Right ventricle myocardium inferior (tissue), 1 donor: ENCODE data around the gene RBM20. TPM values are rescaled to one million over a fixed set of nuclear protein-coding genes. Genes with fewer than 3 reads are reported as not detected.
"Not testable (repeated sequence)": the region's sequence is repeated elsewhere in the genome, so short reads cannot be mapped to it uniquely, and the experiment has no call there.

Experiments
- ATAC-seq: fragments of 200-7000 bp; cut with Tn5 transposase; one replicate; pipeline ENCODE4 v1.9.1; 2020; ENCODE audit warnings: mild to moderate bottlenecking, moderate library complexity
- DNase-seq: peaks from one replicate; pipeline ENCODE4 v3.0.0; 2021; ENCODE audit errors: missing footprints
- intact Hi-C: fragments of 100-400 bp; cut with DNase I; formaldehyde crosslinking; loops from one replicate; pipeline ENCODE4 v1.11.0; 2022
- long read RNA-seq: library from polyadenylated mRNA; unstranded; transcript quantifications from one replicate; pipeline ENCODE4 v2.0.0, GENCODE V29; 2021
- total RNA-seq: library from RNA; stranded (reverse); fragmentation: NEBNext Ultra II Directional; extraction: Animal tissue kit (Norgen Biotek cat#: 25700); gene quantifications from one replicate; pipeline ENCODE4 v1.2.1, GENCODE V29; 2021
- donor health status: DM: no; HTN: yes; CAD: no; lungs with severe emphysema.

Gene RBM20
- 103 TPM for total RNA-seq
- long read RNA-seq, full-length matches to known transcripts: 3 of 60 reads
- long read RNA-seq, partial matches to known transcripts: 48 of 60 reads
- long read RNA-seq, other reads (novel, unspliced or antisense): 9 of 60 reads

DNA sequence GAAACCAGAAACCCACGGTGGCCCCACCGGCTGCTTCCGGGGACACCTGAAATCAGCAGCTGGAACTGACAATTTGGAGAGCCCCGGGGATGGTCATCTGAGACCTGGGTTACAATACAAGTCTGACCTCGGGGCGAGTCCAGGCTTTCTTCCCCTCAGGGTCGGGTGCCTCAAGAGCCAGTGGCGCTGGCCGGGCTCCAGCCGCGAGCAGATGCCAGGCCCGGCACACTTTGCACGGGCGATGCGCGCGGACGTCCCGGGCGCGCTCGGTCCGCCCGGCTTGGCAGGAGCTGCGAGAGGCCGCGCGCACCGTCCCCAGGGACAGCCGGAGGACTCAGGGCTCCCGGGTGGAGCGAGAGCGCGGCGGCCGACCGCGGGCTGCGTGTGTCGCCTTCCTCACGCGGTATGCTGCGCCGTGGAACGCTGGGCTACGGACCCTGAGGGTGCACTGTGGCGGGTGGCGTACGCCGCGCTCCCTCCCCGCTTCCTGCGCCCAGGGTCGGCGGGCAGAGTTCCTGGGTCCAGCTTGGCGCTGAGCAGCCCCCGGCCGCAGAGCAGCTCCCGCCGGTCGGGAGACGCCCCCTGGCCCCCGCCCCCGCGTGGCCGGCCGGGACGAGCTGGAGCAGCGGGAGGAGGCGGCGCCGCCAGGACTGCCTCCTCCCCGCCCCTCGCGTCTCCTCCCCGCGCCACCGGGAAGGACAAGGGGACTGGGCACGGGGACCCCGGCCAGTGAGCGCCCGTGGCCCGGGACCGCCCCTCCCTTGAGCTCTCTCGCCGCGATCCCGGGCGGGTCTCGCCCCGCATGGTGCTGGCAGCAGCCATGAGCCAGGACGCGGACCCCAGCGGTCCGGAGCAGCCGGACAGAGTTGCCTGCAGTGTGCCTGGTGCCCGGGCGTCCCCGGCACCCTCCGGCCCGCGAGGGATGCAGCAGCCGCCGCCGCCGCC lies at the start of gene RBM20:
Gene RBM20 (plus strand): TSS at position 684 of the 945 bp plus-strand sequence. CDS start 119 bp downstream, at position 803.
- DNase-seq: peak; percentile 79
- ATAC-seq: peak; percentile 85
- intact Hi-C loops: loop anchor here (2.0 to 10.0 kb wide), 3 partner anchors 41 to 241 kb away; no protein-coding TSS in a partner anchor

DNA sequence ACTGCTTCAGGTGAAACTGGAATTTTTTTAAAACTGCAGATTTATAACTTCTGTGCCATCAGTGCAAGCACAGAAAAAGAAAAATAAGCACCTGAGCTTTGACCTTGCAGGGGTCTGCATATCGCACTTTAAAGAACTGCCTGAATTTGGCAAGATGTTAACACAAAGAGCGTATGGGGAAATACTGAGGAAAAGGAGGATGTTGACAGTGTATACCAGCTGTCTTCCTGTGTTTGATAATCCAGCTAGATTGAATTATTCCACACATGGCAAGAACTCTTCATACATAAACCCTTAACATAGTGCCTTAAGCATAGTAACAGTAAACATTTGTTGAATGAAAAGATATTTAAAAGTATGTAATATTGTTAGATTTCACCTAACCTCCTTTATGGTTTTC lies 46.7 kb upstream of the RBM20 start:
- DNase-seq (no peak), ATAC-seq (no peak)
- intact Hi-C loops: no loop called here

DNA sequence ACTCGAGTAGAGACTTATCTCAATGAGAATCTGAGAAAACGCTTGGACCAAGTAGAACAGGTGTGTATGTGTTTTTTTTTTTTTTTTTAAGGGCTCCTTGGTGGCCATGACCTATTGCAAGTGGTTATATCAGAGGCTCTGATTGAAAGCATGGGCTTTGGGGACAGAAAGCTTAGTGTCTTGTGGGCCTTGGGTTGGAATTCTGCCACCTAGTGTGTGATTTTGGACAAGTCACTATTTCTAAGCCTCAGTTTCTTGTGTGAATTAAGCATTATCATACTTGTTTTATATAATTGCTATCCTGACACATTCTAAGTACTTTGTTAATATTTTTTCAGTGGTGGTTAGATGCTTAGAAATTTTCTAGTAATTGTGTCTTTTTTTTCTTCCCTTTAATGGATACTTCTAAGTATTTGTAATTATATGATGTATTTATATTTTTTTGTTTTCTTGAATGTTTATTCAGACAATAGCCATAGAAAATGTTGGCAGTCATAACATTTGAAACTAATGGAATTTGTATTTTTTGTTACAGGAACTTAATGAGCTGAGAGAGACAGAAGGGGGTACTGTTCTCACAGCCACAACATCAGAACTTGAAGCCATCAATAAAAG lies 43.5 kb upstream of the RBM20 start:
- ATAC-seq (no peak), DNase-seq (no peak)
- intact Hi-C loops: no loop called here

DNA sequence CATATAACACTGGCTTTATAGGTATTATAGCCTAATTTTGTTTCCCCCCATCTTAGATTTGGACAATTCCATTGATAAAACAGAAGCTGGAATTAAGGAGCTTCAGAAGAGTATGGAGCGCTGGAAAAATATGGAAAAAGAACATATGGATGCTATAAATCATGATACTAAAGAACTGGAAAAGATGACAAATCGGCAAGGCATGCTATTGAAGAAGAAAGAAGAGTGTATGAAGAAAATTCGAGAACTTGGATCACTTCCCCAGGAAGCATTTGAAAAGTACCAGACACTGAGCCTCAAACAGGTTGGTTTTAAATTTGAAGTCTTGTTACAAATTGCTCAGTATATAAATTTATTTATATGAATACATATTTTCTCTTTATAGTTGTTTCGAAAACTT lies 42.6 kb upstream of the RBM20 start:
- intact Hi-C loops: no loop called here
- DNase-seq (no peak), ATAC-seq (no peak)

DNA sequence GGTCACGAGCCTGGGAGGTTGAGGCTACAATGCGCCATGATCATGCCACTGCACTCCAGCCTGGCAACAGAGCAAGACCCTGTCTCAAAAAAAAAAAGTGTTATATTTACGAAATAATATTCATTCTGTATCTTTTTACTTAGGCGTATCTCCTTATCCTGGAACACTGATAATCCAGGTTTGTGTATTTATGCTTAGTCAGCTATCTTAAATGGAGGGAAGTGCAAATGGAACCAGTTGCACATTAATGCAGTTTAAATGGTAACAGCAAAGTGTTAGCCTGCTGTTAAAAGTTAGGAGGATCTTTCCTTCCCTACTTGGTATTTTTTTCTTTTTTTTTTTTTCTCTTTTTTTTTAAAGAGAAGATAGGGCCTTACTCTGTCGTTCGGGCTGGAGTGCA lies 36.0 kb upstream of the RBM20 start:
- DNase-seq: no peak
- no peak for ATAC-seq
- intact Hi-C loops: no loop called here

DNA sequence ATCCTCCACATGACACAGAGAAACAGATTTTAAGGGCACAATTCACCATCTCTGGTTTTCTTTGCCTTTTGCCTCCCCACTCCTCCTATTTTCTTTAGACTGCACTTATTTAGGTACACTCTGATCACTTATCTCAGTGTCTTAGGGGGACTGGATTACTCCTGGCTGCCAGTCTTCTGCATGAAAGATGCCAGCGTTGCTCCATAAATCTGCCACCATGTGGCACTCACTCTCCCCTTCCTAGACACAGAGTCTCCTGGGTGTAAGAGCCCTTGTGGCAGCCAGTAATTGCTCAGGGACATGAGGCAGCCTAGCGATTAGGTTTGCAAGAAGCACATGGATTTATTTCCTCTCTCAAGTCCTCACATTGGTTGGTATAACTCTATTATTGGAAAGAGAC lies 34.5 kb upstream of the RBM20 start:
- ATAC-seq (peak; percentile 86), DNase-seq (no peak)
- intact Hi-C loops: loop anchor here (2.0 to 10.0 kb wide), 3 partner anchors 71 to 605 kb away; no protein-coding TSS in a partner anchor

DNA sequence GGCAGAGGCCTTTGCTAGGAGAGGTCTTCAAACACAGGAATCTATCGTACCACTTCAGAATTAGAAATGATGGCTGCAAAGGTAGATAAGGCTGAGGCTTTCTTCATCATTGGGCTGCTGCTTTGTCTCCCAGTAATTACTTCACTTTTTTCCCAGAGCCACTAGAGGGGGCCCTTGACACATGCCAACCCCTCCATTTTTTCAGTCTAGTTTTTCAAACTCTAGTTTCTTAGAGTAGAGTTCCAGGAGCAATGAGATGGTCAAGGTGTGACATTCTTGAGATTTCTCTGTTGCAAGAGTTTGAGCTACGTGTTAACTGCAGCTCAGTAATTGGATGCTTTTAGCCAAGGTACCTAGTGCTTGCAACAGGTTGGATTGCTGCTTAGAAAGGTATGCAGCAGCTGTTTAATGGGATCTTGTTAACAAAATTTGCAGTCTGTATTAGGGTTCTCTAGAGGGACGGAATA lies 33.8 kb upstream of the RBM20 start:
- intact Hi-C loops: loop anchor here (2.0 to 10.0 kb wide), 3 partner anchors 70 to 604 kb away; no protein-coding TSS in a partner anchor

DNA sequence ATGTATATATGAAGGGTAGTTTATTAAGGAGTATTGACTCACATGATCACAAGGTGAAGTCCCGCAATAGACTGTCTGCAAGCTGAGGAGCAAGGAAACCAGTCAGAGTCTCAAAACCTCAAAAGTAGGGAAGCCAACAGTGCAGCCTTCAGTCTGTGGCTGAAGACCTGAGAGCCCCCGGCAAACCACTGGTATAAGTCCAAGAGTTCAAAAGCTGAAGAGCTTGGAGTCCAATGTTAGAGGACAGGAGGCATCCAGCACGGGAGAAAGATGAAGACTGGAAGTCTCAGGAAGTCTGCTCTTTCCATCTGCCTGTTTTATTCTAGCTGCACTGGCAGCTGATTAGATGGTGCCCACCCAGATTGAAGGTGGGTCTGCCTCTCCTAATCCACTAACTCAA lies 33.4 kb upstream of the RBM20 start:
- not testable (repeated sequence) for ATAC-seq, DNase-seq
- intact Hi-C loops: loop anchor here (2.0 to 10.0 kb wide), 3 partner anchors 70 to 604 kb away; no protein-coding TSS in a partner anchor

More for the DNA sequence above, 33.8 kb upstream of the RBM20 start:
- no peak for DNase-seq
- ATAC-seq: peak; percentile 62

DNA sequence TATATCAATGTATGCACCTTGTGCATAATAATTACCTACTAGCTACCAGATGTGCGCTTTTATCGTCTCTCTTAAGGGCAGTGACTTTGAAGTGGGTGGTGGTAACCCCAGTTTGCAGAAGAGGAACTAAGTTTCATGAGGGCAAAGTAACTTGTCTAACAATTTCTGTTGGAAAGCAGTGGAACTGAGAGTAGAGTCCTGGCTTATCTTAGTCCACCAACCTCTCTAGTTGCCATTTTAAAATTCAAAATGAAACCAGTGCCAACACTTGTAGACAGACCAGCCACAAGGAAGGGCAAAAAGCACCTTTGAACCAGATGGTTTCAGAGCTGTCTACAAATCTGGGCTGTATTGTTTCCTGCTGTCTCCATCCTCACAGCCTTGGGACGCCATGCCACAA lies 32.0 kb upstream of the RBM20 start:
- DNase-seq: no peak
- intact Hi-C loops: loop anchor here (5.0 to 10.0 kb wide), 2 partner anchors 280 to 603 kb away; no protein-coding TSS in a partner anchor
- ATAC-seq: no peak

DNA sequence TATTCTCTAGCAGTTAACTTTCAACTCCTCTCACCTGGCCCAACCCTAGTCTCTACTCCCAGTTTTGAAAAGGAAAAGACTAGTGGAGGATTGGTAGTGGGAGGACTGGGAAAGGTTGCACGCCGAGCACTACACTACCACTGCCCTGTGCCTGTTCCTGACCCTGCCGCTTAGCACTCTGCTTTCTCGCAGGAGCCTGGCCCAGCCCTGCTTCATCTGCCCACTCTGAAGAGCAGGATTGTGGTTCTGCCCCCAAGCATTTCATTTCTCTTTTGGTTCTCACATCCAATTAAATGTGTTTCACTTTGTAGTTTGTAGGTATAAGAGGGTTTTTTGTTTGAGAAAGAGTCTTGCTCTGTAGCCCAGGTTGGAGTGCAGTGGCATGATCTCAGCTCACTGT lies 31.5 kb upstream of the RBM20 start:
- ATAC-seq (no peak), DNase-seq (no peak)
- intact Hi-C loops: loop anchor here (5.0 to 10.0 kb wide), 2 partner anchors 280 to 602 kb away; no protein-coding TSS in a partner anchor

DNA sequence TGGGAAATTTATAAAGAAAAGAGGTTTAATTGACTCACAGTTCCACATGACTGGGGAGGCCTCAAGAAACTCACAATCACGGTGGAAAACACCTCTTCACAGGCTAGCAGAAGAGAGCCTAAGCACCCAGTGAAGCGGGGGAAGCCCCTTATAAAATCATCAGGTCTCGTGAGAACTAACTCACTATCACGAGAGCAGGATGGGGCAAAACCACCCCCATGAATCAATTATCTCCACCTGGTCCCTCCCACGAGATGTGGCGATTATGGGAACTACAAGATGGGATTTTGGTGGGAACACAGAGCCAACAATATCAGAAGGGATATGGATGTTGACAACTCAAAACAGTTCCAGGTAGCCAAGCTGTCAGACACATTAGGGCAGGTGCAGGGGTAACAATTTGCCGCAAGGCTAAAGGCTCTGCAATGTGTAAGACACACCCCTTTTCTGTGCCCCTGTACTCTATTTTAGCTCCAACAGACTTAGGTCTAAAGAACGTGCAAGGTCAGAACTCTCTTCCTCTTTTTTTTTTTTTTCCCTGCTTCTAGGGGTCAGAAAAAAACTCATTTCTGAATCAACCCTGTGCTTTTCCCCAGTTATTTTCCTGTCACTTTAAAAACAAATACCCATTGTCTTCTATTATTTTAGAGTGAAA lies 30.7 kb upstream of the RBM20 start:
- ATAC-seq (no peak), DNase-seq (no peak)
- intact Hi-C loops: loop anchor here (5.0 to 10.0 kb wide), 2 partner anchors 279 to 601 kb away; no protein-coding TSS in a partner anchor

DNA sequence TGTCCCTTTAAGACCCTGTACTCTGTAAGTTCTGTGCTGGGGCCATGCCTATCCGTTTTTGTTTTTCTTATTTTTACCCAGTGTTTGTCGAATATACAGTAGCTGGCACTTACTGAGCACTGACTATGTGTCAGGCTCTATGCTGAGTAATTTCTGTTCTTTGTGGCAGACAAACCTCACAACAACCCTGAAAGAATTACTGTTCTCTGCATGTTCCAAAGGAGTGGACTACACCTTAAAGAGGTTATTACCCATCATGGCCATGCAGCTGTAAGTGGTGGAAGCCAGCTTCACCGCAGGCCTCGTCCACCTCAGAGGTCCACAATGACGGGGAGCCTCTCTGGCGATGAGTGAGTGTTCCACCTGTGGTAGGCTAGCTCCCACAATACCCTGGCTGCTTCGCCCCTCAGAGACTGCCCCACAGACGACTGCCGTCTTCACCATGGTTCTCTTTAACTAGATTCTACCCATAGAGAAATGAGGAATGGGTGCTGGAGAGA lies 30.1 kb upstream of the RBM20 start:
- ATAC-seq: no peak
- no peak for DNase-seq
- intact Hi-C loops: loop anchor here (5.0 to 10.0 kb wide), 2 partner anchors 278 to 601 kb away; no protein-coding TSS in a partner anchor

DNA sequence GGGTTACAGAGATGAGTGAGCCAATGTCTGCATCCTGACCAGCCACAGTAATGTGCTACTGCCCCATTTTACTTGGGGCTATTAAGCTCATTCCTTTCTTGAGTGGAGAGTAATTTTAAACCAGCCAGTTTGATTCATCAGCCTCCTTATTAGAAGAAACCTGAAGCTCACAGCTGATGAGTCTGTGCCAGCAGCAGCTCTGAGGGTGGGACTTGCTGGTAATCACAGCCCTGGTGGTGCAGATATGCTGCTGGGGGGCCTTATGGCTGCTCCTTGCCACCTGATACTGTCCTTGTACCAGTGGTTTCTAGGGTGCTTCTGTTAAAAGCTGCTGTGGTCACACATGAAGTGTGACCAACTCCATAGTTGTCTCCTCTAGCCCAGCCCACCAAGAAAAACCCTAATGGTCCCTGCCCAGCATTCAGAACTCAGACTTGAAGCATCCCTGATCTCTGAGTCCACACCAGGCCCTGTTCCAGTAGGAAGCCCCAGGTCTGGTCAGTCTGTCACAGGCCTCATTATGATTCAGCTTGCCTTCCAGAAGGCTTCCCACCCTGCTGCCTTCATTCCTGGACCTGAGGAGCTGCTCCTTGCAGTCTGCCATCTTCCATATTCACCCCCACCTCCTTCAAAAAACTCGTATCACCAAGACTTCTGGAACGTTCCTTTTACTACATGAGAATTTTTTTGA lies 28.9 kb upstream of the RBM20 start:
- intact Hi-C loops: loop anchor here (10.0 kb wide), 1 partner anchor 600 kb away; no protein-coding TSS in a partner anchor
- ATAC-seq (no peak), DNase-seq (no peak)

DNA sequence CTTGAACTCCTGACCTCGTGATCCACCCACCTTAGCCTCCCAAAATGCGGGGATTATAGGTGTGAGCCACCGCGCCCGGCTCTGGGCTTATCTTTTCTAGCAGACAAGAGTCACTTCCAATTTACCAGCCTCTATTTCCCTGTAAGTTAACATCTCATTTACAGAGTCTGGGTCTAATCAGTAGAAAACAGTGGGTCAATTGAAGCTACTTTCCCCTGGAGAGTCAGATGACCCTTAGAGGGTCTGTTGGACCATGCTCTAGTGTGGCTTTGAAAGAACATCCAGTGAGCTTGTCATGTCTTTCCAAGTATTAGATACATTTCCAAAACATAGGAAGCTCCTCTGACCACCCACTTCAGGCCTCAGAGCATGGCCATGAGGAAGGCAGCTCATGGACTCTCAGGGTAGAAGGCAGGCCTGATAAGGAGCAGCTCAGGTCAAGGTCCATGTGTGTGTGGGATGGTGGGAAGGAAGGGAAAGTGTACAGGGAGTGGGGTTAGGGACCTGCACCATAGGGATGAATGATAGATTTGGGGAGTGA lies 27.6 kb upstream of the RBM20 start:
- no peak for ATAC-seq
- intact Hi-C loops: loop anchor here (10.0 kb wide), 1 partner anchor 598 kb away; no protein-coding TSS in a partner anchor
- no peak for DNase-seq

DNA sequence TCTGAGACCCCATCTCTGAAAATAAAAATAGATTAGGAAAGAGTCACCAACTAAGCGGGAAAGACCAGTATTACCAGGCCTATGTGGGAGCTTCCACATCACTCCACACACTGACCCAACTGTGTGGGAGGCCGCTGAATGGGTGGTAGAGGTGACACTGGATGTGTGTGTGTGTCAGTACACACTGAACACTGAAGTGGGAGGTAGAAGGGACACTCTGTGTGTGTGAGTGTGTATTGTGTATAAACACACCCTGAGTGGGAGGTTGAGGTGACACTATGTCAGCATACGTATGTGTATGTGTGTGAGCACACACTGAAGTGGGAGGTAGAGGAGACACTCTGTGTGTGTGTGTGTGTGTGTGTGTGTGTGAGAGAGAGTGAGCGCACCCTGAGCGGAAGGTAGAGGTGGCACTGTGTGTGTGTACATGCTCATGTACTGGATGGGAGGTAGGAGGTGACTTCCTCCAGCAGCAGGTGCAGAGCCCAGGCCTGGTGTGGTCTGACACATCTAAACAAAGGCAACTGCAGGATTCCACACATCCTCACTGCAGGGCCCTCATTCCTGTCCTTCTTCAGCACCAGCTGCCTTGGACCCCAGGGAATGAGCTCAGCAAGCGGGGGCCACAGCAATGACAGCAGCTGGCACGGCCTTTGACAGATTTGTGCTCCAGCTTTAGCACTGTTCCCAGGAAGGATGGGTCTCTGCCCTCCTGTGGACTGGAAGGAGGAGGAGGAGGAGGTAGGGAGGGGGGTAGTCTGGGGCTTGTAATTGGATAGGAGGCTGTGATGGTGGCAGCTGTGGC lies 26.5 kb upstream of the RBM20 start:
- ATAC-seq (no peak), DNase-seq (peak; percentile 66)
- intact Hi-C loops: loop anchor here (10.0 kb wide), 1 partner anchor 597 kb away; no protein-coding TSS in a partner anchor

DNA sequence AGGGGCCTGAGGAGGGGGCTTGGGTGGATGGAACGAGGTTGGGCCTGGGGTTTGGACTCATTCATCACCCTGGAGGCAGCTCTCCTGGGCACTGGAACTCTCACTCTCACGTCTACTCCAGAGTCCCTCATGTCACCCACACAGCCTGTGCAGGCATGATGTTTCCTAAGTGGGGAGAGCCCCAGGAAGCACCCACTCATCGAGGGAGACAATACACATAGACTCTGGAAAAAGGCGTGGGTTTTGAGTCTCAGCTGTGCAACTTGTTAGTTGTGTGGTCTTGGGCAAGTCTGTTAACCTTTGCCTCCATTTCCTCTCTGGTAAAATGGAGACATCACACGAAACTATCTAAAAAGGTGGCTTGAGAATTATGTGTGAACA lies 25.9 kb upstream of the RBM20 start:
- intact Hi-C loops: loop anchor here (10.0 kb wide), 1 partner anchor 597 kb away; no protein-coding TSS in a partner anchor
- DNase-seq (no peak), ATAC-seq (no peak)
